Measurements from ENCODE around the gene TRMO. TPM values are rescaled to one million over a fixed set of nuclear protein-coding genes. Genes with fewer than 3 reads are reported as not detected.

The TRMO gene
- total RNA-seq, 1 experiment from 2014 or later: 10.3 TPM

DNA sequence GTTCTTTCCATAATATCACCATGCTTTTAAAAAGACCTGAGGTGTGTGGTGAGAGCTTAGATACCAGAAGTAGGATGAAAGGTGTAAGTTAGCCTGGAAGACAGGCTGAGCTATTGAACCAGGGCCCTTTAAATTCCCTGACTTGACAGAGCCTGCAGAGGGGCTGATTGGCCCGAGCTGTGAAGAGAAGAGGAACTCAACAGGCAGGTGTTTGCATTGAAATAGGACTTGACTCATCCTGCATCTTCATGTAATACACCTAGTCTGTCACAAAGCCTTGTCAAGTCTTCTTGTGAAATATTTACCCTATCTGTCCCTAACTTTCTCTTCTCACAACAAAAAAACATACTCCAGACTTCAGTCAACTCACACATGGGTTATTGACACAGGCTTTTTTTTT is 44.2 kb upstream of the TRMO start:
- peaks cover 28% of the 10 kb centered on the region for H3K27me3 Mint-ChIP-seq (ENCODE audit: insufficient read depth, unreplicated experiment)
- TF ChIP-seq, protein P1, sequence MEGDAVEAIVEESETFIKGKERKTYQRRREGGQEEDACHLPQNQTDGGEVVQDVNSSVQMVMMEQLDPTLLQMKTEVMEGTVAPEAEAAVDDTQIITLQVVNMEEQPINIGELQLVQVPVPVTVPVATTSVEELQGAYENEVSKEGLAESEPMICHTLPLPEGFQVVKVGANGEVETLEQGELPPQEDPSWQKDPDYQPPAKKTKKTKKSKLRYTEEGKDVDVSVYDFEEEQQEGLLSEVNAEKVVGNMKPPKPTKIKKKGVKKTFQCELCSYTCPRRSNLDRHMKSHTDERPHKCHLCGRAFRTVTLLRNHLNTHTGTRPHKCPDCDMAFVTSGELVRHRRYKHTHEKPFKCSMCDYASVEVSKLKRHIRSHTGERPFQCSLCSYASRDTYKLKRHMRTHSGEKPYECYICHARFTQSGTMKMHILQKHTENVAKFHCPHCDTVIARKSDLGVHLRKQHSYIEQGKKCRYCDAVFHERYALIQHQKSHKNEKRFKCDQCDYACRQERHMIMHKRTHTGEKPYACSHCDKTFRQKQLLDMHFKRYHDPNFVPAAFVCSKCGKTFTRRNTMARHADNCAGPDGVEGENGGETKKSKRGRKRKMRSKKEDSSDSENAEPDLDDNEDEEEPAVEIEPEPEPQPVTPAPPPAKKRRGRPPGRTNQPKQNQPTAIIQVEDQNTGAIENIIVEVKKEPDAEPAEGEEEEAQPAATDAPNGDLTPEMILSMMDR (IDR thresholded peaks at IDR 0.05; ENCODE audit: unreplicated experiment): no peak
- CTCF ChIA-PET: interaction anchor here (0.6 to 1.4 kb wide), 7 partner anchors 8 to 822 kb away, joined by 3 to 5 read pairs (median 3); no protein-coding TSS in a partner anchor
- no peaks in the 10 kb centered on the region for H3K9me3 Mint-ChIP-seq (ENCODE audit: unreplicated experiment)
- intact Hi-C loops (cut with micrococcal nuclease): no loop called here
- no peaks in the 10 kb centered on the region for H3K36me3 Mint-ChIP-seq (ENCODE audit: insufficient read depth, unreplicated experiment)
- H3K27ac Mint-ChIP-seq (ENCODE audit: low read depth, unreplicated experiment): no peak overlapping the region
- POLR2A ChIA-PET: no interaction called here
- no peak overlapping the region for H3K4me3 Mint-ChIP-seq (ENCODE audit: unreplicated experiment)
- BruUV-seq (replicated peaks): no TSS peak
- no peaks in the 10 kb centered on the region for H3K4me1 Mint-ChIP-seq (ENCODE audit: insufficient read depth, unreplicated experiment)
- DNase-seq (ENCODE audit: unreplicated experiment): no peak

DNA sequence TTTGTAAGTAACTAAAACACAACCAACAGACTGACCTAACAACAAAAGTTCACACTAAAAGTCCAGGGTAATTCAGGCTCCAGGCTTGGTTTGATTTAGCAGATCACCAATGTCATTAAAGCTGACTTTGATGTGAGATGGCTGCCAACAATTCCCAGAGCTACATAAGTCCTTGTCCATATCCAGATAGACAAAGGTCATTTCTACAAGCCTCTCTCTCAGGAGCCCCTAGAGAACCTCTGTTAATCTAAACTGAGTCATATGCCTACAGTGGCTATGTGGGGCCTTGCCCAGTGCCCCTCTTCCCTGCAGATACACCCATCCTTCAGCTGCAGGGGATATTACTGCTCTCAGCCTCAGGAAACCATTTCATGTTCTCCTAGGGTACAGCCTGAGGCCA is 42.6 kb upstream of the TRMO start:
- no peak for DNase-seq (ENCODE audit: unreplicated experiment)
- POLR2A ChIA-PET: no interaction called here
- TF ChIP-seq, protein P1 (IDR thresholded peaks at IDR 0.05; ENCODE audit: unreplicated experiment): no peak
- peaks cover 28% of the 10 kb centered on the region for H3K27me3 Mint-ChIP-seq (ENCODE audit: insufficient read depth, unreplicated experiment)
- no peaks in the 10 kb centered on the region for H3K36me3 Mint-ChIP-seq (ENCODE audit: insufficient read depth, unreplicated experiment)
- no peak overlapping the region for H3K27ac Mint-ChIP-seq (ENCODE audit: low read depth, unreplicated experiment)
- intact Hi-C loops (cut with micrococcal nuclease): no loop called here
- H3K9me3 Mint-ChIP-seq (ENCODE audit: unreplicated experiment): no peaks in the 10 kb centered on the region
- no TSS peak for BruUV-seq (replicated peaks)
- no peaks in the 10 kb centered on the region for H3K4me1 Mint-ChIP-seq (ENCODE audit: insufficient read depth, unreplicated experiment)
- CTCF ChIA-PET: interaction anchor here (0.6 to 1.8 kb wide), 4 partner anchors 11 to 103 kb away, joined by 4 to 5 read pairs (median 4); no protein-coding TSS in a partner anchor
- H3K4me3 Mint-ChIP-seq (ENCODE audit: unreplicated experiment): no peak overlapping the region

DNA sequence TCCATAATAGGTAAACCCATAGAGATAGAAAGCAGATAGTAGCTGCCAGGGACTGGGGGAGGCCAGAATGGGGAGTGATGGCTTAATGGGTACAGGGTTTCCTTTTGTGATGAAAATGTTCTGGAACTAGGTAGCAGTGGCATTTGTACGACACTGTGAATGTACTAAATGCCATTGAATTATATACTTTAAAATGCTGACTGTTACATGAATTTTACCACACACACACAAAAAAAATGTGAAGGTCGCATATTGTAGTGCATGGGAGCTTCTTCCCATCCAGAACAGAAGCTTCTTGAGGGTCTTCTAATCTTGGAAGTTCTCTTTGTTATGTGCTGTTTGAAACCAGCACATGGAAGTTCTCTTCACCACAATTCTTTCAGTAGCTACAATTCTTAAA is 40.9 kb upstream of the TRMO start:
- H3K27me3 Mint-ChIP-seq (ENCODE audit: insufficient read depth, unreplicated experiment): peaks cover 27% of the 10 kb centered on the region

DNA sequence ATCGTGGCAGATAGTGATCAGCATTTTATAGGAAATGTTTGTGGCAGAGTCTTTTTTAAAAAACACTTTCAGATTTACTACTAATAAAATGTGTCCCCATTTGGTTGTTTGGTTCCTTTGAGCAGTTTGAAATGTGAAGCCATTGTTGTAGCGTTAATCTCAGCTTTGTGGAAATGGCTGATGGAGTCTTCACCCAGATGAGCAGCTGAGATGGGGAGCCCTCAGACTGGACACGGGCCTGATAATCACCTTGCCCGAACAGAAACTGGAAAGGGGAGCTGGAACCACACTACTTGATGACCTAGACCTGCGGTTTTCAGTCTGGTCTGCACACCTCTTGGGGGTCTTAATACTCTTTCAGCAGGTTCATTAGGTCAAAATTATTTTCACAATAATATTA is 40.3 kb upstream of the TRMO start:
- POLR2A ChIA-PET: no interaction called here
- H3K27ac Mint-ChIP-seq (ENCODE audit: low read depth, unreplicated experiment): no peak overlapping the region
- no peaks in the 10 kb centered on the region for H3K9me3 Mint-ChIP-seq (ENCODE audit: unreplicated experiment)
- CTCF ChIA-PET: interaction anchor here (0.7 to 3.1 kb wide), 5 partner anchors 8 to 61 kb away, joined by 3 to 14 read pairs (median 7); no protein-coding TSS in a partner anchor
- intact Hi-C loops (cut with micrococcal nuclease): no loop called here
- TF ChIP-seq, protein P1 (IDR thresholded peaks at IDR 0.05; ENCODE audit: unreplicated experiment): no peak
- no peaks in the 10 kb centered on the region for H3K4me1 Mint-ChIP-seq (ENCODE audit: insufficient read depth, unreplicated experiment)
- H3K4me3 Mint-ChIP-seq (ENCODE audit: unreplicated experiment): no peak overlapping the region
- BruUV-seq (replicated peaks): no TSS peak
- H3K27me3 Mint-ChIP-seq (ENCODE audit: insufficient read depth, unreplicated experiment): peaks cover 21% of the 10 kb centered on the region
- H3K36me3 Mint-ChIP-seq (ENCODE audit: insufficient read depth, unreplicated experiment): no peaks in the 10 kb centered on the region
- DNase-seq (ENCODE audit: unreplicated experiment): no peak

More for the DNA sequence above, 40.9 kb upstream of the TRMO start:
- H3K4me1 Mint-ChIP-seq (ENCODE audit: insufficient read depth, unreplicated experiment): no peaks in the 10 kb centered on the region
- ChIA-PET CTCF (interaction anchor here (0.6 to 3.1 kb wide), 3 partner anchors 9 to 294 kb away, joined by 3 to 14 read pairs (median 7); no protein-coding TSS in a partner anchor), POLR2A (no interaction called here)
- no peak for DNase-seq (ENCODE audit: unreplicated experiment)
- TF ChIP-seq, protein P1 (IDR thresholded peaks at IDR 0.05; ENCODE audit: unreplicated experiment): no peak
- no peak overlapping the region for H3K27ac Mint-ChIP-seq (ENCODE audit: low read depth, unreplicated experiment)
- no peaks in the 10 kb centered on the region for H3K9me3 Mint-ChIP-seq (ENCODE audit: unreplicated experiment)
- no peaks in the 10 kb centered on the region for H3K36me3 Mint-ChIP-seq (ENCODE audit: insufficient read depth, unreplicated experiment)
- intact Hi-C loops (cut with micrococcal nuclease): no loop called here
- no peak overlapping the region for H3K4me3 Mint-ChIP-seq (ENCODE audit: unreplicated experiment)
- BruUV-seq (replicated peaks): no TSS peak
